Heart left ventricle (tissue), 16 donors: ENCODE results near the gene SBNO1. TPM values are rescaled to one million over a fixed set of nuclear protein-coding genes. Genes with fewer than 3 reads are reported as not detected.

Source experiments
- ATAC-seq, 4 donors: fragments of 200-7000 bp; cut with Tn5 transposase; one replicate each; pipeline ENCODE4 v1.9.1; 2020 to 2022; ENCODE audit warnings: moderate library complexity in 4 of 4, mild to moderate bottlenecking in 3 of 4, moderate number of reproducible peaks in 1 of 4
- DNase-seq, 5 donors: peaks; one replicate each; pipeline ENCODE4 v3.0.0-alpha.2; 2020
- H3K27ac ChIP-seq, 12 donors: fragments of 200-600 bp; sonication (generic) in 4 of 12; one replicate each; pipeline versions ENCODE4 v1.5.0 to v1.8.0; 2016 to 2022; ENCODE audit warnings: mild to moderate bottlenecking in 2 of 12
- H3K27me3 ChIP-seq, 9 donors: fragments of 200-600 bp; sonication (generic) in 2 of 9; one replicate each; pipeline versions ENCODE4 v1.5.1 to v1.8.0; 2016 to 2022; ENCODE audit warnings: mild to moderate bottlenecking in 3 of 9
- H3K36me3 ChIP-seq, 9 donors: fragments of 200-600 bp; sonication (generic) in 2 of 9; one replicate each; pipeline versions ENCODE4 v1.5.0 to v1.8.0; 2018 to 2022; ENCODE audit warnings: mild to moderate bottlenecking in 2 of 9
- H3K4me1 ChIP-seq, 12 donors: fragments of 200-600 bp; sonication (generic) in 4 of 12; one replicate each; pipeline versions ENCODE4 v1.5.0 to v1.8.0; 2016 to 2022; ENCODE audit warnings: mild to moderate bottlenecking in 3 of 12
- H3K4me3 ChIP-seq, 12 donors: fragments of 200-600 bp; sonication (generic) in 4 of 12; one replicate each; pipeline versions ENCODE4 v1.5.0 to v1.8.0; 2017 to 2022; ENCODE audit warnings: mild to moderate bottlenecking in 9 of 12, moderate library complexity in 4 of 12
- H3K9me3 ChIP-seq, 12 donors: fragments of 200-600 bp; sonication (generic) in 4 of 12; one replicate each; pipeline versions ENCODE4 v1.5.0 to v1.8.0; 2016 to 2022; ENCODE audit warnings: mild to moderate bottlenecking in 1 of 12
- CTCF ChIP-seq, 12 donors: fragments of 200-600 bp; sonication (generic) in 4 of 12; IDR thresholded peaks; one replicate each; pipeline versions ENCODE4 v1.5.0 to v1.8.0; 2018 to 2022; ENCODE audit warnings: antibody characterized with exemption in 12 of 12, mild to moderate bottlenecking in 5 of 12
- POLR2A ChIP-seq, 2 donors: fragments of 450-650 bp; IDR thresholded peaks; one replicate each; pipeline ENCODE4 v1.6.1; 2017; ENCODE audit warnings: antibody characterized with exemption in 2 of 2, mild to moderate bottlenecking in 2 of 2, moderate library complexity in 2 of 2
- WGBS, 4 donors: extraction: QIAGEN DNeasy Blood & Tissue Kit in 2 of 4; methylation state at CpG; one replicate each; pipeline versions ENCODE4 v1.1.5 to v1.1.7; 2013 to 2018; 5-methylcytosine and 5-hydroxymethylcytosine counted together
- intact Hi-C, 10 donors: fragments of 100-400 bp; cut with DNase I; formaldehyde crosslinking; loops; one replicate each; pipeline versions ENCODE4 v1.11.1 to v1.14.2; 2022
- polyA plus RNA-seq, 2 donors: library from polyadenylated mRNA; stranded (reverse); fragments of 200-250 nt; gene quantifications; one replicate each; pipeline ENCODE4 v1.2.3, GENCODE V29; 2013
- total RNA-seq, 9 donors: library from RNA; depleted of rRNA in 2 of 9; stranded (reverse); fragments of >200 nt in 2 of 9; fragmentation: NEBNext Ultra II Directional in 3 of 9; extraction: Animal tissue kit (Norgen Biotek cat#: 25700) in 3 of 9; gene quantifications; one replicate each; pipeline versions ENCODE4 v1.1.0 to v1.2.4, GENCODE V29; 2016 to 2023
- donor health status: ischemic (EF 13 %, LVEDD 7.1; RV severe dilation, severe dysfunction).
- donor health status: healthy with polysubstance abuse.
- donor health status: DM: no; HTN: yes; CAD: no.
- donor health status: DM: no; HTN: no; CAD: no.
- donor health status: ischemic (EF 25% LVEDD 6.9; RV normal size, moderate dysfunction).
- donor health status: ischemic (EF 25% LVEDD 5.7; RV mildly dilated, moderate dysfunction).
- donor health status: healthy.
- donor health status: DM: yes; HTN: yes; CAD: no.
- donor health status: ischemic (EF 35%, LVEDD 5.7; RV mildly dilated, moderate dysfunction).
- donor health status: nonischemic (EF 11% LVEDD 7.7; RV severe dilation, severe dysfunction).
- donor health status: DM: yes; HTN: yes; CAD: no.
- donor health status: PGD.
- donor health status: ischemic (EF 29% LVEDD 5.4; RV normal size, mild dysfunction).
- donor health status: nonischemic (EF 23%, LVEDD 6.1; RV moderate dilation, normal function).

Gene SBNO1
- total and polyA plus RNA-seq, 11 donors = 6.3 to 33.8 (median 25.4) TPM

- DNase-seq (no peak), ATAC-seq (peak in 2 of 4 donors; percentile 40 to 62)
- 67 to 72% (median 68%) methylated on average over 2 of the region's 2 CpGs for WGBS, 4 donors
- H3K9me3 ChIP-seq = no peaks in the 10 kb centered on the region
- no peaks in the 10 kb centered on the region for H3K27me3 ChIP-seq
- intact Hi-C loops = no loop called here
- H3K4me3 ChIP-seq = no peak overlapping the region
- no peaks in the 10 kb centered on the region for H3K36me3 ChIP-seq
- TF ChIP-seq POLR2A (IDR thresholded peaks at IDR 0.05) = no peak
- TF ChIP-seq CTCF (IDR thresholded peaks at IDR 0.05) = no peak
- peaks cover 0 to 7% (median 0%) of the 10 kb centered on the region in 12 donors for H3K4me1 ChIP-seq
- H3K27ac ChIP-seq = peak overlapping the region in 2 of 12 donors; percentile 48 to 76
Observed at GRCh38 chr12:123278101-123278627, 86.5 kb downstream of the SBNO1 start.

GRCh38 chr12:123273166-123273565 lies 91.5 kb downstream of the SBNO1 start:
- Histone ChIP-seq H3K36me3 (no peaks in the 10 kb centered on the region), H3K4me3 (no peak overlapping the region), H3K27ac (no peak overlapping the region), H3K4me1 (peaks cover 3 to 33% (median 28%) of the 10 kb centered on the region in 12 donors), H3K9me3 (no peaks in the 10 kb centered on the region), H3K27me3 (no peaks in the 10 kb centered on the region)
- intact Hi-C loops = no loop called here
- WGBS, 4 donors = 86 to 93% (median 88%) methylated on average over 15 of the region's 15 CpGs
- no peak for TF ChIP-seq POLR2A (IDR thresholded peaks at IDR 0.05)
- no peak for TF ChIP-seq CTCF (IDR thresholded peaks at IDR 0.05)
- DNase-seq (no peak), ATAC-seq (no peak)

GRCh38 chr12:123271001-123271668 lies 93.5 kb downstream of the SBNO1 start:
- H3K27me3 ChIP-seq = no peaks in the 10 kb centered on the region
- DNase-seq = peak; percentile 74 to 88 (median 84)
- WGBS, 4 donors = 0 to 1% (median 1%) methylated on average over 18 to 108 of the region's 108 CpGs
- H3K4me3 ChIP-seq = peak overlapping the region; percentile 61 to 93 (median 76)
- ATAC-seq = peak in 3 of 4 donors; percentile 56 to 62 (median 58)
- intact Hi-C loops = loop anchor here in 2 of 10 donors (1.0 to 2.0 kb wide), 3 partner anchors 94 to 330 kb away; partner anchors contain the start of gene SBNO1 (in 2 of the 2)
- peaks cover 3 to 39% (median 29%) of the 10 kb centered on the region in 12 donors for H3K4me1 ChIP-seq
- H3K36me3 ChIP-seq = peaks cover 0 to 11% (median 5%) of the 10 kb centered on the region in 9 donors
- H3K27ac ChIP-seq = peak overlapping the region; percentile 58 to 93 (median 84)
- no peaks in the 10 kb centered on the region for H3K9me3 ChIP-seq
- TF ChIP-seq CTCF (IDR thresholded peaks at IDR 0.05) = peak; percentile 1 to 75 (median 47)
- no peak for TF ChIP-seq POLR2A (IDR thresholded peaks at IDR 0.05)
